RWPE2 (cell line): ENCODE measurements around the gene SPPL2B.
A peak's percentile ranks its signal among the peaks of the same experiment; 100 is the strongest.

Experiments
- ATAC-seq: fragments of 200-7000 bp; cut with Tn5 transposase; 3 replicates; pipeline ENCODE4 v1.9.1; 2021; ENCODE audit warnings: low read depth
- DNase-seq: peaks from one replicate; pipeline ENCODE4 v3.0.0-alpha.2; 2020; ENCODE audit warnings: low spot score
- H3K27ac ChIP-seq: fragments of 450-650 bp; 2 replicates; pipeline ENCODE4 v1.5.1; 2017; ENCODE audit warnings: mild to moderate bottlenecking; ENCODE audit not compliant: poor library complexity, severe bottlenecking
- H3K27me3 ChIP-seq: fragments of 250-450 bp; sonication (Bioruptor Pico); 2 replicates; pipeline ENCODE4 v1.5.1; 2021; ENCODE audit warnings: mild to moderate bottlenecking, moderate library complexity; ENCODE audit not compliant: insufficient read depth, poor library complexity, severe bottlenecking
- H3K36me3 ChIP-seq: fragments of 250-450 bp; sonication (Bioruptor Pico); 2 replicates; pipeline ENCODE4 v1.5.1; 2020; ENCODE audit warnings: low read depth, mild to moderate bottlenecking, moderate library complexity
- H3K4me1 ChIP-seq: fragments of 250-450 bp; sonication (Bioruptor Pico); 2 replicates; pipeline ENCODE4 v1.5.1; 2021; ENCODE audit warnings: mild to moderate bottlenecking, moderate library complexity; ENCODE audit not compliant: insufficient read depth, poor library complexity, severe bottlenecking
- H3K4me3 ChIP-seq: fragments of 250-450 bp; sonication (Bioruptor Pico); 2 replicates; pipeline ENCODE4 v1.5.1; 2021; ENCODE audit warnings: mild to moderate bottlenecking, moderate library complexity; ENCODE audit not compliant: severe bottlenecking
- H3K9me3 ChIP-seq: fragments of 250-450 bp; sonication (Bioruptor Pico); 2 replicates; pipeline ENCODE4 v1.5.1; 2021; ENCODE audit warnings: mild to moderate bottlenecking, moderate library complexity; ENCODE audit not compliant: severe bottlenecking
- TF ChIP-seq, protein P1 (sequence below): fragments of 450-650 bp; IDR thresholded peaks from one replicate; pipeline ENCODE4 v1.5.1; 2017; ENCODE audit warnings: mild to moderate bottlenecking, moderate library complexity; ENCODE audit not compliant: poor library complexity, severe bottlenecking

SPPL2B gene

DNA sequence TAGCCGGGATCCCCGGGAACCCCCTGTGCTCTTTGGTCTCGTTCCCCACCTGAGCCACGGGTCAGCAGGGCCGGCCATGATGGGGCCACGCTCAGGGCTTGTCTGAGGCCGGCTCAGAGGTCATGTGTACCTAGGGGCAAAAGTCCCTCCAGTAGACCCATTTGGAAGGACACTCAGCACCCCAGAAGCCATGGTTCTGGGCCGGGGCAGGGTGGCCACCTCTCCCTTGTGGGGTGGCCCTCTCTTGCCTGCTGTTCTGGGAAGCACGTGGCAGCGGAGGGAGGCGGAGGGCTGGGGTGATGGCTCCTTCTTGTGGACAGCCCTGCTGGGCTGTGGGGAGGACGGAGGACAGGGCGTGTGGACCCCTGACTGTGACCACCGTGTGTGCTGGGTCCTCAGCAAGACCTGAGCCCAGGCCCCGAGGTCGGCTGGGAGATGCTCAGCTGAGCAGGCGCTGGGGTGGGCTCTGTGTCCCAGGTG, 40.1 kb upstream of the SPPL2B start:
- Histone ChIP-seq H3K27ac (no peak overlapping the region), H3K36me3 (no peaks in the 10 kb centered on the region), H3K27me3 (peaks cover 38% of the 10 kb centered on the region), H3K4me3 (no peak overlapping the region), H3K9me3 (no peaks in the 10 kb centered on the region), H3K4me1 (no peaks in the 10 kb centered on the region)
- DNase-seq: no peak
- TF ChIP-seq, protein P1, sequence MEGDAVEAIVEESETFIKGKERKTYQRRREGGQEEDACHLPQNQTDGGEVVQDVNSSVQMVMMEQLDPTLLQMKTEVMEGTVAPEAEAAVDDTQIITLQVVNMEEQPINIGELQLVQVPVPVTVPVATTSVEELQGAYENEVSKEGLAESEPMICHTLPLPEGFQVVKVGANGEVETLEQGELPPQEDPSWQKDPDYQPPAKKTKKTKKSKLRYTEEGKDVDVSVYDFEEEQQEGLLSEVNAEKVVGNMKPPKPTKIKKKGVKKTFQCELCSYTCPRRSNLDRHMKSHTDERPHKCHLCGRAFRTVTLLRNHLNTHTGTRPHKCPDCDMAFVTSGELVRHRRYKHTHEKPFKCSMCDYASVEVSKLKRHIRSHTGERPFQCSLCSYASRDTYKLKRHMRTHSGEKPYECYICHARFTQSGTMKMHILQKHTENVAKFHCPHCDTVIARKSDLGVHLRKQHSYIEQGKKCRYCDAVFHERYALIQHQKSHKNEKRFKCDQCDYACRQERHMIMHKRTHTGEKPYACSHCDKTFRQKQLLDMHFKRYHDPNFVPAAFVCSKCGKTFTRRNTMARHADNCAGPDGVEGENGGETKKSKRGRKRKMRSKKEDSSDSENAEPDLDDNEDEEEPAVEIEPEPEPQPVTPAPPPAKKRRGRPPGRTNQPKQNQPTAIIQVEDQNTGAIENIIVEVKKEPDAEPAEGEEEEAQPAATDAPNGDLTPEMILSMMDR: no peak
- no peak for ATAC-seq

DNA sequence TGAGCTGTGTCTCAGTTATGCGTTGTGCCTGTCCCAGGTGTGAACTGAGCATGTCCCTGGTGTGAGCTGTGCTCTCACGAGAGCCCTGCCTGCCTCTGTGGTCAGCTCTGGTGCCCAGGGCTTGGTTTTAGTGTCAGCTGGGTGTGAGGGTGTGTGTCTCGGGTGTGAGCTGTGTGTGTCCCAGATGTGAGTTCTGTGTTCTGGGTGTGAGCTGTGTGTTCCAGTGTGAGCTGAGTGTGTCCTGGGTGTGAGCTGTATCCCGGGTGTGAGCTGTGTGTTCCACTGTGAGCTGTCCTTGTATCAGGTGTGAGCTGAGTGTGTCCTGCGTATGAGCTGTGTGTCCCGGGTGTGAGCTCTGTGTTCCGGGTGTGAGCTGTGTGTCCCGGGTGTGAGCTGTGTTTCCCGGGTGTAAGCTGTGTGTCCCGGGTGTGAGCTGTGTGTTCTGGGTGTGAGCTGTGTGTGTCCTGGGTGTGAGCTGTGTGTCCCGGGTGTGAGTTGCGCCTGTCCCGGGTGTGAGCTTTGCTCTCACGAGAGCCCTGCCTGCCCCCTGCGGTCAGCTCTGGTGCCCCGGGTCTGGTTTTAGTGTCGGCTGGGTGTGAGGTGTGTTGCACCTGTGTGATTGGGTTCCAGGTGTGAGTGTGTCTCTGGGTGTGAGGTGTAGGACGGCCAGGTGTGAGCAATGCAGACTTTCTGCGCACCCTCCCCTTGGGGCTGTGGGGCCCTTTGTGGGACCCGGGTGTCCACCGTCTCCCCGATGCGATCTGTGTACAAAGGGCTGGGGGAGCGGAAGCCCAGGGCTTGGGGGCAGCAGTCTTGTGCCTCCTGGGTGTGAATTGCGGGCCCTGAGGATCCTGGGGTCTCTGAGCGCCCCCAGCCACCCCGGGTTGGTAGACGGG, 39.4 kb upstream of the SPPL2B start:
- Histone ChIP-seq H3K36me3 (no peaks in the 10 kb centered on the region), H3K4me3 (no peak overlapping the region), H3K4me1 (no peaks in the 10 kb centered on the region), H3K27me3 (peaks cover 38% of the 10 kb centered on the region), H3K9me3 (no peaks in the 10 kb centered on the region), H3K27ac (no peak overlapping the region)
- DNase-seq: no peak
- TF ChIP-seq, protein P1: no peak
- ATAC-seq: no peak

DNA sequence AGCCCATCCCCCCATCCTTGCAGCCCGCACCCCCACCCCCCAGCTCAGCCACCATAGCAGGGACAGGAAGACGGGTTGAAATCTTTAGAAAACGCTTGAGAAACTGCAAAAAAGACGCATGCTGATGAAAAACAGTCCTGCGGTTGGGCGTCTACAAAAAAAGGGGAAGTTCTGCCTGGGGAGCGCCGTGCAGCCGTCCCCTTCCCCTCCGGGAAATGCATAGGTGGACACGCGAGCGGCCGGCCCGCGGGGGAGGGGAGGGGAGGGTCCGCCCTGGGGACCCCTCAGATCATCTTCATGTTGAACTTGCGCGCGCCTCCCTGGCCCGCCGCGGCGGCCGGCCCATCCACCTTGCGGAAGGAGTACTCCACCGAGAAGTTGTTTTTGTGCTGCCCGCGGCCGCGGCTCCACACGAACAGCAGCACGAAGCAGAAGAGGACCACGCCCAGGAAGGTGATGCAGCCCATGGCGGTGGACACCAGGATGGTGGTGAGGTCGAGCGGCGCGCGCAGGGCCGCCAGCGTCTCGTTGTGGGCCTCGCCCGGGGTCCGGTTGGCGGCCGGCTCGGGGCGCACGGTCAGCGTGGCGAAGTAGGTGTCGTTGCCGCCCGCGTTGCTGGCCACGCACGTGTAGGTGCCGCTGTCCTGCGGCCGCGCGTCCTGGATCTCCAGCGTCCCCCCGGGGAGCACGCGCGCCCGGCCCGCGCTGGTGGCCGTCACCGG, 38.6 kb upstream of the SPPL2B start:
- ATAC-seq (peak; percentile 46; the same call in 1 of the 3 replicates), DNase-seq (no peak)
- TF ChIP-seq, protein P1: no peak
- peaks cover 40% of the 10 kb centered on the region for H3K27me3 ChIP-seq
- no peaks in the 10 kb centered on the region for H3K36me3 ChIP-seq
- peak overlapping the region; percentile 4 for H3K4me3 ChIP-seq
- no peaks in the 10 kb centered on the region for H3K9me3 ChIP-seq
- no peak overlapping the region for H3K27ac ChIP-seq
- H3K4me1 ChIP-seq: no peaks in the 10 kb centered on the region

DNA sequence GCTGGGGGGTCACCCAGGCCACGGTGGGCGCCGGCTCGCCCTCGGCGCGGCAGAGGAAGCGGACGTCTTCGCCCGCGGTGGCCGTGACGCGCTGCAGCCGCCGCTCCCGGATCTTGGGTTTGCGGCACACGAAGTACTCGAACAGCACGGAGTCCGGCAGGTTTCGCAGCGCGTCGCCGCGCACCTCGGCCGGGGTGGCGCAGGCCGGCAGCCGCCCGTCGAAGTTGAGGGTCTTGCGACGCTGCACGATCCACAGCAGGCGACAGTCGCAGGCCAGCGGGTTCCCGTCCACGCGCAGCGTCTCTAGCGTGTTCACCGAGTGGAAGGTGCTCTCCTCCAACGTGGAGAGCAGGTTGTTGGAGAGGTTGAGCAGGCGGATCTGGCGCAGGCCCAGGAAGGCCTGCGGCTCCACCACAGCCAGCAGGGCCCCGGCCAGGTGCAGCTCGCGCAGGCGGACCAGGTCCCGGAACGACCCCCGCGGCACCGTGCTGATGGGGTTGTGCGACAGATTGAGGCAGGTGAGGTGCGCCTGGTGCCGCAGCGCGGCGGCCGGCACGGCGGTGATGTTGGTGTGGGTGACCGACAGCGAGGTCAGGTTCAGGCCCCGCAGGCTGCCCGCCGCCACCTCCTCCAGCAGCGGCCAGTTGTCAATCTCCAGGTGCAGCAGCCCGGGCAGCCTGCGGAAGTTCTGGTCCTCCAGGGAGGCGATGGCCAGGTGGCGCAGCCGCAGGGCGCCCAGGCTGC, 37.9 kb upstream of the SPPL2B start:
- DNase-seq: no peak
- Histone ChIP-seq H3K27me3 (peaks cover 46% of the 10 kb centered on the region), H3K4me3 (peak overlapping the region; percentile 4)

More for the DNA sequence above, 37.9 kb upstream of the SPPL2B start:
- H3K36me3 ChIP-seq: no peaks in the 10 kb centered on the region
- H3K4me1 ChIP-seq: no peaks in the 10 kb centered on the region
- ATAC-seq: peak; percentile 19; the same call in 2 of the 3 replicates
- H3K27ac ChIP-seq: no peak overlapping the region
- TF ChIP-seq, protein P1: no peak
- no peaks in the 10 kb centered on the region for H3K9me3 ChIP-seq
